UCSD-AML1 (cell line): ENCODE data around the gene KDM3B.
"Not testable (repeated sequence)": the region's sequence is repeated elsewhere in the genome, so short reads cannot be mapped to it uniquely, and the experiment has no call there.

ENCODE experiments used
- DNase-seq: peaks from one replicate; lab custom pipeline; 2025; ENCODE audit not compliant: unreplicated experiment; lab: John Stamatoyannopoulos, UW

Gene KDM3B

DNA sequence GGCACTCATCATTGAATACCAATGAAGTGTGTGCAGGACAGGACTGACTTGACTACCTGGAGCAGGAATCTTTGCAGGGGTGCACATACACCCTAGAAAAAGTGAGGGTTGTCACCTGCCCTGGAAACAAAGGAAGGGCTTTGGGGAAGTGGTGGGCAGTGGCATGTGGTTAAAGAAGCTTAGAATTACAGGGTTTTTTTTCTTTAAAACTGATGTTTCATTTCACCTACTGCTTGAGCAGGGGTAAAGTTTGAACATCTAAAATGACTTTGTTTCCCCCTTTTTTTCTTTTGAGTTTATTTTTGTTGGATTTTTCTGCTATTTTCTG, 2.0 kb upstream of the KDM3B start:
- no peak for DNase-seq

DNA sequence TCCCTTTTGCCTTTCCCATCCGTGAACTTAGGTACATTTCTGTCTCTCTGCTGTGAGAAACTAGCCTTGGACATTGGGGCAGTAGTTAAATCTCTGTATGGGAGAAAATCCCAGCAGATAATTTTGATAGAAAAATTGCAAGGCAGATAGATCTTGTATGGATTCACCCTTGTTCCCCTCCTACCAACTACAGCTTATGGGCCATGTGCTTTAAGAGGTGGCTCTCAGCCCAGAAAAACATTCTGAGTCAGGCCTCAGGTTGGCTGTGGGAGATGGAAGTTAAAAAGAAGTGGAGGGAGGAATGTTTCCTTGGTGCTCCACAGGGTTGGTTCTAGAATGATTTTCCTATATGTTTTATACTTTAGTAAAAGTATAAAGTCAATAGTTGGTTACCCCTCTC, 1.4 kb upstream of the KDM3B start:
- no peak for DNase-seq

DNA sequence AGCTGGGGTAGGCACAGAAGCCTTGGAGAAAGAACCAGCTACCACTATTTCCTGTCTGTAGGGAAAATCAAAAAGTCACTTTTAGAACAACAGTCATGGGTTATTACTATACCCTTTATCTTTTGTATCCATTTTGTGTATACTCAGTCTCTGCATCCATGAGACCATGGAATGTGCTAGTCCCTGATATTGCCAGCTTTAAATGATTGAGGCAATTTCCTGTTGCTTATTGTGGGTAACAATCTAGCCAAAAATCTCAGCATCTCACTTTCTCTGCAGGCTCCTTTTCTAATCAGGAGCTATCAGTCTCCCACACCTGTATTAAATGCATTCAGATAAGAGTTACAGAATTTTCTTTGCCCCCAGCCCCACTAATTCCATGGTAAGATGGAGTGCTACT, 968 bp upstream of the KDM3B start:
- DNase-seq, result no peak

DNA sequence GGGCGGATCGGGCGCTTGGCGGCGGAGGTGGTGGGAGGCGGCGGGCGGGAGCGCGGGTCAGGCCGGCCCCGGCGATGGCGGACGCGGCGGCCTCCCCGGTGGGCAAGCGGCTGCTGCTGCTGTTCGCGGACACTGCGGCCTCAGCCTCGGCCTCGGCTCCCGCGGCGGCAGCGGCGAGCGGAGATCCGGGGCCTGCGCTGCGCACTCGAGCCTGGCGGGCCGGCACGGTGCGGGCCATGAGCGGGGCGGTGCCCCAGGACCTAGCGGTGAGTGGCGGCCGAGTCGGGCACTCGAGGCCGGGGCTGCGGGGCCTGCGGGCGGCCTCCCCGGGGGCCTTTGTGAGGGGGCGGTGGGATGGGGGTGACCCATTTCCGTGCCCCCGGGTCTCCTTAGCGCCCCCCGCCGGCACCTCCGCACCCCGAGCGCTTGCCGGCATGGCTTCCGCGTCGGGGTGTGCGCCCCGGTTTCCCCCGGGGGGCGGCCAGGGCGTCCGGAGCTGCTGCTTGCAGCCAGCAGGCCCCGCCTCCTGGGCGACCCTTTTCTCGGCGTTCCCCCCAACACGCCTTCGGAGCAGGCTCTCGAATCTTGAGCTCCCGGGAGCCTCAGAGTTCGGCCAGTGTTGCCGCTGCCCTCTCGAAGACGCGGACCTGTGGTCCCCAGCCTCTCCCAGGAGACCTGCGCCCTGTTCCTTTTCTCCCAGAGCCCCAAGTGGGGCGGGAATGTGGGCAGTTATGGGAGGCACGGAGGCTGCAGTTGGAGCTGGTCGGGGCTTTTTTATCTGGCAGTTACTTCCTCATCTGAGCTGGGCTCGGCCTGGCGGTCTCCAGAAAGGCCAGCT, 456 bp downstream of the KDM3B start:
- peak; percentile 84 for DNase-seq

DNA sequence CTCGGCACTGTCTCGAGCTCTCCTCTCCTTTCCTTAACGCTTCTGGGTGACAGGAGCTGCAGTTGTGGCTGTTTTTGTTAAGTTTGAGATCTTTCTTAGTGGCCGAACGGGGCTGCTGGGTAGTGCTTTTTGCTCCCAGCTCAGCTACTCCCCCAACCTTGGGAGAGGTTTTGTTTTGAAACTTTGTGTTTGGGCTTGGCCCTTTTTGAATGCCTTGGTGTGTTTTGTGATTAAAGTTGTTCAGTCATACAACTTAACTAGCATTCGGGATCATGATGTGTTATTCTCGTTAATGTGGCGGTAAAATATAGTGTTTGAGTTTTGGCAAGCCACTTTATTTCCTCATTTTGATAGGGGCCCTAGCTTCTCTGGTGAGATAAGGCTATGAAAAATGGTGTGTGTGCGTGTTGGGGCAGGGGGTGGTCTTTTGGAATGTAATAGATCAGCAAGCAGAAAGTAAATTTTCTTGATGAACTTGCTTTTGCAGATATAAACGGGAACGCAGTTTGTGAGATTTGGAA, 1.1 kb downstream of the KDM3B start:
- DNase-seq, result no peak

DNA sequence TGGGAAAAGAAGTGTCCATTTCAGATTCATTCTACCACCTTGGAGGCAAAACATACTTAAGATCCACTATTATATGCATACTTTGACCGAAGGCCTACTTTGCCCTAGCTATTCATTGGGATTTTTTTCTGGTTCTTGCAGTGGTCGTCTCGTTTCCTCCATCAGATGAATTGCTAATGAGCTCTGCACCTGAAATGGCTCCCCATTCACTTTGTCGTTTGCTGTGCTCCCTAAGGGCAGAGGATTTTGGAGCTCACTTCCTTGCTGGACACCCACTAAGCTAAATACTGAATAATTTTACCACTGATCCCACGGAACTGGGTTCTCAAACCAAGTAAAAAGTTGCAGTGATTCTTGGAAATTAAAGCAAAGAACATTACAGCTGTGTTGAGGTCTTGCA, 1.9 kb downstream of the KDM3B start:
- no peak for DNase-seq

DNA sequence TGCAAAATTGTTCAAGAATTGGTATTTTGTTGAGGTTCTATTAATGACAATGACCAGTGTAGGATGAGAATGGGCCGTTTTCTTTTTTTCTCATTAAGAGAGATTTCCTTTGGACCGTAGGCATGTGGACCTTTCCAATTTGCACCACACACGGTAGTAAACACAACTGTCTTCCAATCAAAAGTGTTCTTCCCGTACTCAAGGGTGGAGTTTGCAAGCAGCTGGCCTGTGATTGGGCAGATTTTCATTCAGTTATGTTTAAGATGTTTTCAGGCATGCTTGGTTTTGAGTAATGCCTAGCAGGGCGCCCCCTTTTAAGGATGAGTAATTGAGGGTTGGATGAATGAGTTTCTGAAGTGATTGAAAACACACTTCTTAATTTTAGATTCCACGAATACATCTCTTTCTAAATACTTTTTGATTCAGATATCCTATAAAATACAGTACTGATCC, 2.5 kb downstream of the KDM3B start:
- no peak for DNase-seq

DNA sequence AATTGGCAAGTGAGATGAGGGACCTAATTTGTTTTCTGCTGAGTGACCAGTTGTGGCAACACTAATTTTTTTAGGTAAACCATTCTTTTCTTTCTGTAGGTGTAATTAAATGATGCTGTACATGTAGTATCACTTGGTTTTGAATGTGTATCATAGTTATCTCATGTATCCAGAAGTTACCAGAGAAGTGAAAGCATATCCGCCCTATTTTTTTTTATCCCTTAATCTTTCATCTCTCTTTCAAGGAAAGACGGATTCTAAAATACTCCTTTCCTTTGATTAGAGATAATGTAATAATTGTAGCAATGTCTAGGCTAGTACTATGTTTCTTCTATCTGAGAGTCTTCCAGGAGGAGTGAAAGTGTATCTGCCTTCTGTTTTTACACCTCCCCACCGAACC, 7.1 kb downstream of the KDM3B start:
- DNase-seq, result no peak

DNA sequence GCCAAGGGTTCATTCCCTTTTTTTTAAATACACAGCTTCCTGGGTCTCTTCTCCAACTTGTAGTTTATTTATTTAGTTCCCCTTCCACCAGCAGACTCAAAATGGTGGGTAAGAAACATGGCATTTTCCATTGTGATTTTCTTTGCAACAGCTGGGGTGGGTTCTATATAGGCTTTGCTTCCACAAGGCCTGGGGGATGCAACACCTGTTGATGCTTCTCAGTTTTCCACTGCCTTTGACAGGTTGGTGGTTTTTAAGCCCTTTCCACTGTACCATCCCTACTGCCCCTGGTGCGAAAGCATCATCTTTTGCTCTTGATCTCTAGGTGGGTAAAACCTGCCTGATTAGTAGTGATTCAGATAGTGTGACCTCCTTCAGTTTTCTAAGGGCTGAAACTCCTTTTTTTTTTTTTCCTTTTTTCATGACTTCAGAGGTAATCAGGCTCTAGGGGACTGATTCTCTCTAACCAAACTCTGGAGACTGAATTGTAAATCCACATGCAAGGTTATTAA, 8.5 kb downstream of the KDM3B start:
- DNase-seq, result no peak

DNA sequence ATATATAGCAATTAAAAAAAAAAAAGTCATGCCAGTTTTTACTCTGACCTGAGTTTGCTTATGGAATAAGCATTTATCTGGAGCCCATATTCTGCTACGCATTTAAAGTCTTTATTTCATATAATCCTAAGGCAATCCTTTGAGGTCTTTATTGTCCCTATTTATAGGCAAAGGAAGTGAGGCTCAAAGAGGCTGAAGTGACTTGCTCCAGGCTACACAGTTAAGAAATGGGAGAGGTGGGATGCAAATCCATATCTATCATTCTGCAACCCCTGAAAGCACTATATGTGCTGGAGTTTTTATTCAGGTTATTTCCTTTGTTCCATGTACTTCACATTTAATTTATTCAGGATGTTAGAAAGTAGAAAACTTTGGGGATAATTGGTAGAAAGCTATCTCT, 12.1 kb downstream of the KDM3B start:
- no peak for DNase-seq

DNA sequence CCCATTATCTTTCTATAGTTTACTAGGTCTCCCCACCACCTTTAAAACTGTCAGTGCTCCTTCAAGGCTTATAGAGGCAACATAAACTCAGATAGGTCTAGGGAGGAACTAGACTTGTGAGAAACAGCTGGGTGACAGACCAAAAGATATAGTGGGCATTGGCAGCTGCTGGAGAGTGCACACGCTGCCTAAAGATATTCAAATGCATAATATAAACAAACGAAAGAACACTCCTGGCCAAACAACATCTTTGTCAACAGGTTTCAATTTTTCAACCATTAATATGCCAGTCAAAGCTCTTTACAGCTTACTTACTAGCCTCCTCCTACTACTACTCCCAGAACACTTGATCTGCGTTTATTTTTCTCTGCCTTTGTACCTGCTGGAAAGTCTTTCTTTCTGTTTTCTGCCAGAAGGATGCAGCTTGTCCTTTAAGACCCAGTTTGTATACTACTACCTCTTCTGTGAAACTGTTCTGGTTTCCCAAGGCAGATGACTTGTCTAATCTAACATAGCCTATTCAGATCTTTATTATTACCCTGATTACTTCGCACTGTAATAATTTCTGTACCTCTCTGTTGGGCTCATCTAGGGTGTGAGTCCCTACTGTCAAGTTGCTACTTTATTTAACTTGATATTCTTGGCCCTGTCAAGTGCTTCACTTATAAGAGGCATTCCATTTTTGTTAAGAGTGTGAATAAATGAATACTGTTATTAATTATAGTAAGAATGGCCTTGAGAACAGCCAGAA, 14.3 kb downstream of the KDM3B start:
- no peak for DNase-seq

DNA sequence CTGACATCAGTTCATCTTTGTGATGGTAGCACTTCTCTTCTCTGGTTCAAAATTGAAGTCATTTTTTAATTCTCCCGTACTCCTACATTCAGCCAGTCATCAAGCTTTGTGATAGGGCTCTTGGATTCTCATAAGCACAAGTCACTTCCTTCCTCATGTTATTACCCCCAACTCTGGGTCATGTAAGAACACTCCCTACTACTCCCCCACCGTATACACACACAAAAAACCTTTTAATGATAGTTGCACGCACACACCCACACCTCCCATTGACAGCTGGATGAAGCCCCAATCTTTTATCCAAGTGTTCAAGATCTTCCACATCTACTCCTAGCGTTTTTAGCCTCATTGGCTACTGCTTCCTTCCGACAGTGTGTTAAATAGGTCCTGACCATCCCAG, 16.8 kb downstream of the KDM3B start:
- DNase-seq, result no peak

DNA sequence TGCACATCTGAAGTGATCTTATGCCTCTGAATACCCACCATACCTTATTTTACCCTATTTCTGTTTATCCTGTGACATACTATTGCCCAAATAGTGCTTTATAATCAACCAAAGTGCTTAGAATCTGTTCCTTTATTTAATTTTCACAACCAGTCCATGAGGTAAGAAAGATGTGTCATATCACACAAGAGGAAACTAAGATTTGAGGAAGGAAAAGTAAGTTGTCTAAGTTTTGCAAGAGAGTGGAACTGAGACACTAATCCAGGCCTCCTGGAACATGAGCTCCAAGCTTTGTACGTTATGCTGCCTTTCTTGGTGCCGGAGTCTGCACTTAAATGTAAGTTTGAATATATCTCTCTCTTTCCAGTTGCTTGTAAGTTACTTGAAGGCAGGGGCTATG, 17.2 kb downstream of the KDM3B start:
- DNase-seq, result no peak

DNA sequence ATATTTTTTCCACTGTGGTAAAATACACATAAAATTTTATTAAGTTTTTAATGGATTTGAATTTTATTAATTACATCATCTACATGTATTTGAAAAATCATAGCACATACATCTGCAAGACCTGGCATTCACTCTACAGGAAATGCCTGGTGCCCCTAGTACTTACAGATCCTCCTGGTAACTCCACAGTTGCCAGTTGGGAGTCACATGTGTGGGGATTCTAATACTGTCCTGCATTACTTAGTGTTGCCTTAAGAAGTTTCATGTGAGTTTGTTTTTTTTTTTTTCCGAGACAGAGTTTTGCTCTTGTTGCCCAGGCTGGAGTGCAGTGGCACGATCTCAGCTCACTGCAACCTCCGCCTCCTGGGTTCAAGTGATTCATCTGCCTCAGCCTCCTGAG, 18.1 kb downstream of the KDM3B start:
- DNase-seq, result no peak

DNA sequence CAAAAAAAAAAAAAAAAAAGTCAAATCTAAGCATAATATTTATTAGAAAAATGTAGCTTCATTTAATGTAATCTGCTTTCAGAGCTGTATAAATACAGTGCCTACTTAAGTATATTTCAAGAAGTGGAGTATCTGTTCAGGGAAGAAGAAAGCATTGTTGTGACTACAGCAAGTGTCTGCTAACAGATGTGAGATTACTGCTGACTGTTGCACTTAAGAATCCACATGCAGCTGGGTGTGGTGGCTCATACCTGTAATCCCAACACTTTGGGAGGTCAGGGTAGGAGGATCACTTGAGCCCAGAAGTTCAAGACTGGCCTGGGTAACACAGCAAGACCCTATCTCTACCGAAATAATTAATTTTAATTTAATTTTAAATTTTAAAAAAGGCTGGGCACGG, 19.0 kb downstream of the KDM3B start:
- no peak for DNase-seq

DNA sequence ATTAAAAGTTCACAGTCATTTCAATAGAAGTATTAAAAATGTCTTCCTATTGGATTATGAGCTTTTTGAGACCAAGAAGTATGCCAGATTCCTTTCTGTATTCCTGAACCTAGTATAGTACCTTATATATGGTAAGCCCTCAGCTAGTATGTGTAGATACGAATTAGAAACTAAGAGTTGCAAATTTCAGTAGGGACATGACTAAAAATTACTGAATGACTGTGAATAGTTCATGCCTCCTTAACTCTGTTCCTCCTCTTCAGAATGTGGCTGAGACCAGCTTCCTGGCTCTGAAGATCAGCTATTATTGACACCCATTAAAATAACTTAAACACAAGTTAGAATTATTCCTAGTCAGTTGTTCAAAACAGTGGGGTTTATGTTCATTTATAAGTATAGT, 19.7 kb downstream of the KDM3B start:
- no peak for DNase-seq

DNA sequence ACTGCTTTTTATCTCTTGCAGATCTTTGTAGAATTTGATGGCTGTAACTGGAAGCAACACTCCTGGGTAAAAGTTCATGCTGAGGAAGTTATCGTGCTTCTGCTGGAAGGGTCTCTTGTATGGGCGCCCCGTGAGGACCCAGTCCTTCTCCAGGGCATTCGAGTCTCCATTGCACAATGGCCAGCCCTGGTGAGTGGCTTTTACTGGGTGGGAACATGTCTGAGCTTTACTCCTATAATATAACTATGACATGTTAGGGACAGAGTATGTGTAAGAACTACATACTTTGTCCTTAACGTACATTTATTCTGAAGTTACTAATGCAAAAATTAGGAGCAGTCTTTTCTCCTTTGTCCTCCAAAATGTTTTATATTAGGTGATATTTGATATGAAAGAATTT, 20.2 kb downstream of the KDM3B start:
- no peak for DNase-seq

DNA sequence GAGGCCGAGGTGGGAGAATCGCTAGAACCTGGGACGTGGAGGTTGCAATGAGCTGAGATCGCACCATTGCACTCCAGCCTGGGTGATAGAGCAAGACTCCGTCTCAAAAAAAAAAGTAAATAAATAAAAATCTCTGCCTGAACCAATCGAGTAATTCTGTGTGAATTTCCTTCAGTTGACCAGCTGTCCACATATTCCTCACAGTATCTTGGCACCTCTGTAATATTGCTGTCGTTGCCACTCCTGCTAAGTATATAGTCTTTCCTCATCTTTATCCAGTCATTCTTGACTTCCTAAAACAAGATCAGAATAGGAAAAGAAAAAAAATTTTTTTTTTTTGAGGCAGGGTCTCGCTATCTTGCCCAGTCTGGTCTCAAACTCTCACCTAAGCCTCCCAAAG, 29.9 kb downstream of the KDM3B start:
- DNase-seq, result no peak

DNA sequence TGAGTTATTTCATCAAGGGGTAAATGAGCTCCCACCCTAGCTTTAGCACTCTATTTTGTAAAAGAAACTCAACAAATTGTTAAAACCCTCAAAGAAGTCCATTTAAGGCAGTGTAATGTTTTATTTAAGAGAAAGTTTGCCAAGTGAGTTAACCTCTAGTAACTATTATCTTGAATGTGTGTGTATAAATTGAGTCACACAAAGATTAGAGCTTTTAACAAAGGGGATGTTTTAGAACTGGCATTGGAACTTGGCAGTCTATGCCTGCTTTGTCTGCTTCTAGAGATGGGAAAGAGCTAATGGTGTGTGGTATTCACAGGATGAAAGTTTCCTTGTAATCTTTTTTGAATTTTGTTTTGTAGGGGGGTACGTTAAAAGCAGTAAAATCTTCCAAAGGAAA, 33.2 kb downstream of the KDM3B start:
- no peak for DNase-seq

DNA sequence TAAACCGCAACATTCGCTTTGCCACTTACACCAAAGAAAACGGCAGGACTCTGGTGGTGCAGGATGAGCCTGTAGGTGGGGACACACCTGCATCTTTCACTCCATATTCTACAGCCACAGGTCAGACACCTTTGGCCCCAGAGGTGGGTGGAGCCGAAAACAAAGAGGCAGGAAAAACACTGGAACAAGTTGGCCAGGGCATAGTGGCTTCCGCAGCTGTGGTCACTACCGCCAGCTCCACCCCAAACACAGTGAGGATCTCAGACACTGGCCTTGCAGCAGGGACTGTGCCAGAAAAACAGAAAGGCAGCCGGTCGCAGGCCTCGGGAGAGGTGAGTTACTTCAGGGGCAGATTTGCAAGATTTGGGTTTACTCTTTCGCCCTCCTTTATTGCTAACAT, 33.8 kb downstream of the KDM3B start:
- no peak for DNase-seq

DNA sequence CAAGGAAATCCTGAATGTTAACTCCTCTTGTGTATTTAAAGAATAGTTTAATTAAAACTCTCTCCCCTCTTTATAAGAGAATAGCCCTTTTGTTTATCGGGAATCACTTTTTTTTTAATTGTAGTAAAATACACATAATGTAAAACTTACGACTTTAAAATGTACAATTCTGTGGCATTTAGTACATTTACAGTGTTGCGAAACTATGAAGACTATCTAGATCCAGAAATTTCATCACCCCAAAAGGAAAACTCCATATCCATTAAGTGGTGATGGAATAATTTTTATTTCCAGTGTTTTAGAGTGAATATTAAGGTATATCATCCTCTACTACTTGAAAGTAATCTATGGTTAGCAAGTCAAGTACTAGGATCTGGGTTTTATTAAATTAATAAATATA, 36.8 kb downstream of the KDM3B start:
- DNase-seq, result no peak

DNA sequence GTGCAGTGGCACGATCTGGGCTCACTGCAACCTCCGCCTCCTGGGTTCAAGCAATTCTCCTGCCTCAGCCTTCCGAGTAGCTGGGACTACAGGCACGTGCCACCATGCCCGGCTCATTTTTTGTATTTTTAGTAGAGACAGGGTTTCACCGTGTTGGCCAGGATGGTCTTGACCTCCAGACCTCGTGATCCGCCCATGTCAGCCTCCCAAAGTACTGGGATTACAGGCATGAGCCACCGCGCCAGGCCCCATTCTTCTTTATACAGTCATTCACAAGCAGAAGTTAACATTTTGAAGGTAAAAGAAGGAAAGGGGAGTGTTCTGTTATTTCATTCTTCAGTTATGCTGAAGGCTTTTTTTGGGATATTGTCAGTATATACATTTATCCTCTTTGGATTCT, 37.4 kb downstream of the KDM3B start:
- DNase-seq, result not testable (repeated sequence)
